Gastrocnemius medialis (tissue), 4 donors: ENCODE results near the gene THOC5.

Experiments
- POLR2A ChIP-seq, 2 donors: fragments of 450-650 bp; IDR thresholded peaks; one replicate each; pipeline ENCODE4 v1.6.1; 2017; ENCODE audit warnings: antibody characterized with exemption in 2 of 2, mild to moderate bottlenecking in 2 of 2, moderate library complexity in 2 of 2
- TF ChIP-seq, protein P1 (sequence below), 5 experiments: fragments of 450-650 bp in 3 of 5; fragments of 200-600 bp in 2 of 5; sonication (generic) in 2 of 5; IDR thresholded peaks in 4 of 5; conservative IDR thresholded peaks in 1 of 5; 1 replicate in 4 of 5; 2 replicates in 1 of 5; pipeline ENCODE4 v1.5.1; 2016 to 2019; ENCODE audit warnings: antibody characterized with exemption in 5 of 5, mild to moderate bottlenecking in 3 of 5, moderate library complexity in 3 of 5

DNA sequence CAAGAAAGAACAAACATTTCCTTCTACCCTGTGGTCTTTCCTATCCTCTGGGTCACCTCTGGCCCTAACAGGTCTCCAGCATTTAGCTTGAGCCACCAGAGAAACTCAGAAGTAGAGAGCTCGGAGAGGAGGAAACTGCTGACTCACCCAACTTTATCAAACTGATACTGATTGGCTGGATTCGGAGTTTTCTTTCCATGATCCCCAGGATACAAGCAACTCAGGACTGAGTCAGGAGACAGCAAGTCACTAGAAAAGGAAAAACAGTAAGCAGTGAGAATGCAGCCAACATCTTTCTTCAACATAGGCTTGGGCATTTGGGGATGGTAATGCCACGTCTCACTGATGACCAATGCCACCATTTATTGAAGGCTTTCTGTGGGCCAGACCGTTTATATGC is 32.7 kb downstream of the THOC5 start:
- TF ChIP-seq, protein P1, sequence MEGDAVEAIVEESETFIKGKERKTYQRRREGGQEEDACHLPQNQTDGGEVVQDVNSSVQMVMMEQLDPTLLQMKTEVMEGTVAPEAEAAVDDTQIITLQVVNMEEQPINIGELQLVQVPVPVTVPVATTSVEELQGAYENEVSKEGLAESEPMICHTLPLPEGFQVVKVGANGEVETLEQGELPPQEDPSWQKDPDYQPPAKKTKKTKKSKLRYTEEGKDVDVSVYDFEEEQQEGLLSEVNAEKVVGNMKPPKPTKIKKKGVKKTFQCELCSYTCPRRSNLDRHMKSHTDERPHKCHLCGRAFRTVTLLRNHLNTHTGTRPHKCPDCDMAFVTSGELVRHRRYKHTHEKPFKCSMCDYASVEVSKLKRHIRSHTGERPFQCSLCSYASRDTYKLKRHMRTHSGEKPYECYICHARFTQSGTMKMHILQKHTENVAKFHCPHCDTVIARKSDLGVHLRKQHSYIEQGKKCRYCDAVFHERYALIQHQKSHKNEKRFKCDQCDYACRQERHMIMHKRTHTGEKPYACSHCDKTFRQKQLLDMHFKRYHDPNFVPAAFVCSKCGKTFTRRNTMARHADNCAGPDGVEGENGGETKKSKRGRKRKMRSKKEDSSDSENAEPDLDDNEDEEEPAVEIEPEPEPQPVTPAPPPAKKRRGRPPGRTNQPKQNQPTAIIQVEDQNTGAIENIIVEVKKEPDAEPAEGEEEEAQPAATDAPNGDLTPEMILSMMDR (IDR thresholded peaks at IDR 0.05 in 4 of 5, conservative IDR thresholded peaks at IDR 0.05 in 1 of 5), result no peak
- no peak for TF ChIP-seq POLR2A (IDR thresholded peaks at IDR 0.05)
